ENCODE data around the gene DTWD1. TPM values are rescaled to one million over a fixed set of nuclear protein-coding genes. Genes with fewer than 3 reads are reported as not detected.
"Not testable (repeated sequence)": the region's sequence is repeated elsewhere in the genome, so short reads cannot be mapped to it uniquely, and the experiment has no call there.

DTWD1 gene, protein sequence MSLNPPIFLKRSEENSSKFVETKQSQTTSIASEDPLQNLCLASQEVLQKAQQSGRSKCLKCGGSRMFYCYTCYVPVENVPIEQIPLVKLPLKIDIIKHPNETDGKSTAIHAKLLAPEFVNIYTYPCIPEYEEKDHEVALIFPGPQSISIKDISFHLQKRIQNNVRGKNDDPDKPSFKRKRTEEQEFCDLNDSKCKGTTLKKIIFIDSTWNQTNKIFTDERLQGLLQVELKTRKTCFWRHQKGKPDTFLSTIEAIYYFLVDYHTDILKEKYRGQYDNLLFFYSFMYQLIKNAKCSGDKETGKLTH
- 8.9 TPM for total RNA-seq

DNA sequence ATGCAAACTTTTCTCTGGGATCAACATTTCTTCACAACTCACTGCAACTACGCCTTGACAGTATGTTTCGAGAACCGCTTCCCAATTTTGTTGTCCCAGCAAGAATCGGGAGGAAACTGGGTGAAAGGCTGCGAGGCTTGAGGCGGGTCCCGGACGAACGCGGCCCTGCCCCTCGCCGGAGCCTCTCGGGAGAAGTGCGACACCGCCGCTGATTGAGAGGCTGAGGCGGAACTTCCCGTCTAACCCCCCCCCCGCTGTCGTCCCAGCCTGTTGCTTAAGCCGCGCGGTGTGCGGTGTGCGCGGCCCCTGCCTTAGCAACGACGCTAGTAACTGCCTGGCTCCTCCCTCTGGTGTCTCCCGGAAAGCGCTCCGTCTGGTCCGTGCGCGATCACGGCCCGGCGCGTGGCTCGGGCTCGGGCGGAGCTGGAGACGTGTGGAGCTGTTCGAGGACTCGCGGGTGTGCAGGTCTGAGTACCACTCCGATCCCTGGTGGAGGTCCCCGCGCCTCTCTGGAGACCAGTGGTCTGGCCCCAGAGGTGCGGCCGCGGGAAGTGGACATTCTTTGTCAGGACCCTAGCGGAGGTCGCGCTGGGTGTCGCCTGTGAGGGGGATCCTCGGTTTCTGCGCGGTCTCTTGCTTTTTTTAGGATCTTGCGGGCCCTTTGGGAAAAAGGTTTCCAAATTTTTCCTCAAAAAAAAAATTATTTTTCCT lies at the start of gene DTWD1, which contains the start of gene FAM227B:
TSS of gene DTWD1 (plus strand) at position 391 of the 711 bp plus-strand sequence. CDS start 4,120 bp downstream, outside the sequence.
TSS of gene FAM227B (minus strand) at position 161 of the 711 bp plus-strand sequence. CDS start 5,647 bp downstream, outside the sequence.
- peak; percentile 100 for ATAC-seq

DNA sequence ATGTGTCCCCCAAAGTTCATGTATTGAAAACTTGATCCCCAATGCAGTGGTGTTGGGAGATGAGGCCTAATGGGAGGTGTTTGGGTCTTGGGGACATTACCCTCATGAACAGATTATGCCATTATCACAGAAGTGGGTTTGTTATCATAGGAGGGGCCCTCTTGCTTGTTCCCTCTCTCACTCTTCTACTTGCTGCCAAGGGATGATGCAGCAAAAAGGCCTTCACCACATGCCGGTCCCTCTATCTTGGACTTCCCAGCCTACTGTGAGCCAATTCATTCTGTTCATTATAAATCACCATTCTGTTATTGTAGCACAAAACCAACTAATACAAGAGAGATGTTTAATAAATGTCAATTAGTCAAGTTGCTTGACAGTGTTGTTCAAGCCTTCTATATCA lies 47.4 kb upstream of the DTWD1 start:
- no peak for ATAC-seq

DNA sequence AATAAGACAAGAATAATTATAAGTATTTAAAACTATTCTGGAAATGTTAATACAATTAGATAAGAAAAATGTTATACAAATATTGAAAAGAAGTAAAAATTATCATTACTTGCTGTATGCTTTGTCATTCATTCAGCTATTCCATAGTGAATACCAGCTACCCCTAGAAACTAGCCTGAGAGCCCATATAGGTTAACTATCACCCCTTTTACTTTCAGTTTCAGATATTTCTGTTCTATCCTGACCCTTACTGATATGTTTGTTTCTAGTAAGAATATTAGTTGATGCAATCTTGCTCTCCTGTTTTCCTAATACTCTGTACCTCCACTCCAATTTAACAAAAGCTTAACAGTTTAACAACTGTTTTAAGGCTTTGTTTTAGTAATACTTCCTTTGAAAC lies 31.8 kb upstream of the DTWD1 start:
- no peak for ATAC-seq

DNA sequence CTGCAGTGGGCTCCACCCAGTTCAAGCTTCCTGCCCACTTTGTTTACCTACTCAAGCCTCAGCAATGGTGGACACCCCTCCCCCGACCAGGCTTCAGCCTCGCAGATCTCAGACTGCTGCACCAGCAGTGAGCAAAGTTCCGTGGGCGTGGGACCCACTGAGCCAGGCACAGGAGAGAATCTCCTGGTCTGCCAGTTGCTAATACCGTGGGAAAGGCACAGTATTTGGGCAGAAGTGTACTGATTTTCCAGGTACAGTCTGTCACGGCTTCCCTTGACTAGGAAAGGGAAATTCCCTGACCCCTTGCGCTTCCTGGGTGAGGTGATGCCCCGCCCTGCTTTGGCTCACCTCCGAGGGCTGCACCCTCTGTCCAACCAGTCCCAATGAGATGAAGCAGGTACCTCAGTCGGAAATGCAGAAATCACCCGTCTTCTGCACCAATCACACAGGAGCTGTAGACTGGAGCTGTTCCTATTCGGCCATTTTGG lies 28.0 kb upstream of the DTWD1 start:
- not testable (repeated sequence) for ATAC-seq

DNA sequence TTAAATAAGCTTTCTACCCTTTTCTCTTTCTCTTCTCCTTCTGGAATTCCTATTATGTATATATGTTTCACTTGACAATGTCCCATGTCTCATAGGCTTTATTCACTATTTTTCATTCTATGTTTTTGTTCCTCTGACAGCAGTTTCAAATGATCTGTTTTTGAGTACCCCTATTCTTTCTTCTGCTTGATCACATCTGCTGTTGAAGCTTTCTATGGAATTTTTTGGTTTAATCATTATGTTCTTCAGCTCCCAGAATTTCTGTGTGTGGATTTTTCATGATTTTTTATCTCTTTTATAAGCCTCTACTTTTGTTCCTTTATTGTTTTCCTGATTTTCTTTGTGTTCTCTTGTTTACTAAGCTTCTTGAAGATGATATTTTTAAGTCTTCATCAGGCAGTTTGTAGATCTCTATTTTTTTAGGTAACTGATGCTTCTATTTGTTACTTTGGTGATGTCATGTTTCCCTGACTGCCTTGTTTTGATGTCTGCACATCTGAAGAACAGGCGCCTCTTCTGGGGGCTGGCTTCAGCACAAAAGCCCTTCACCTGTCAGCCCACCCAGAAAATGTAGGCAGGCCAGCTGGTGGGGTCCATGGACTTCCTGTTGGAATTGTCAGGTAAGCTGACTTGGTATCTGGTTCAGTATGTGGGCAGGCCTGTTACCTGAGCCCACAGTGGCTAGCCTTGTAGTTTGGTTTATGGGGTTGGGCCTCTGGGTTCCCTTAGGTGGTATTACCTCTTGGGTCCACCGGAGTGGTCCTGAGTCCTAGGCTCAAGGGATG lies 16.0 kb upstream of the DTWD1 start:
- no peak for ATAC-seq

DNA sequence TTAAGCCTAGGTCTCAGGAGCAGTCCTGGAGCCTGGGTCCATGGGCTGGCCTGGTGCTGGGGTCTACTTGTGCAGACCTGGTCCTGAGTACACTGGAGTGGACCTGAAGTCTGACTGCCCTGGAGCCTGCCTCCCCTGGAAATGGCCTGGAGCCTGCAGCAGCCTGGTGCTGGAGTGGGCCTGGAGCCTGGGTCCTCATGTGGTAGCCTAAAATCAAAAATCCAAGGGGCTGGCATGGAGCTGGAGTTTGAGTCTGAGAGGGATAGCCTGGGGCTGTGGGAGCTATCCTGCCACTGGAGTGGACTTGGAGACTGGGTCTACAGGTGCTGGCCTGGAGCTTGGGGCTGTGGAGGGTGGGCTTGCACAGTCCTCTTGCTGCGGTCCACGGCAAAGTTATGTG lies 15.3 kb upstream of the DTWD1 start:
- ATAC-seq: no peak

DNA sequence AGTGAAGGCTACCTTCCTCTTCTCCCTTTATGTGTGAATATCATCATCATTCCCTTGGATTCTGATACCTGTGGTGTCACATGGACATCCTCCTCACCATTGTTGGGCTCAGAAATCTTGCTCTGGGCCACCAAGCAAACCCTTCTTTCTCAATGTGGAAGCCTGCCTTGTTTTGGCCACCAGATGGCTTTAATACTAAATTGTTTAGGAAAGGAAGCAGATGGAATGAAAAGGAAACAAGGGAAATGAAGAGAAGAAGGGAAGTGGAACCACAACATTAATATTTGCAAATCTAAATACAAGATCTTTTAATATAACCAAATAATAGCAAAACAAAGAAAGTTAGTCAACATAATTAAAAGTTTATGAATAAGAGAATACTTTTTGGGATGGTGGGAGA lies 14.3 kb upstream of the DTWD1 start:
- no peak for ATAC-seq

DNA sequence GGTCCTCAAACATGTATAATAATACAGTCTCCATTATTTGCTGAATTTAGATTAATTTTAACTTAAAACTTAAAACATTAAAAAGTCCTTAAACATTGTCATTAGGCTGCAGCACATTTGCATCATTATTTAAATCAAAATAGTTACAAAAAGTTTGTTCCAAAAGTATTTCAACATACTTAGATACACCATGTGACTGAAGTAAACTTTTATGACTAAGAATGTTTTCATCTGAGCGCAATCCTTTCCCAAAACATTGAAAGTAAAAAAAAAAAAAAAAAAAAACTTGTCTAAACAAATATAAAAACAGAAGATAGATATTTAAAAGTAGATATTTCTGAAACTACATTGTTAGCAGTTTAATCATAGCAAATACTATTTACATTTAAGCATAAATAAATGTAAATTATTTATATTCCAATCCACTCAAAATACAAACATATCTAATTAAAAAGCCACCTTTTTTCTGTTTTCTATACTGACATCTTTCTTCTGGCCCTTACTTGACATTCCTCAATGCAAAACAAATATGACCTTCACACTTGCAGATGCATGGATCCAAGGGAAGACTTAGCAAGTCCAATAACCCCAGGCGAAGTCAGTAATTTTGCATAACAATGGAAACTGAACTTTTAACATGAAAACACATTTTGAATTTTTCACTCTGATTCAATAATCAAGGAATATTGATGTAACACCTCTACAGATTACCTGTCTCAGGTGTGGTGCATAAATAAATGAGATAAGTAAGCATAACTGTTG lies 10.5 kb upstream of the DTWD1 start:
- ATAC-seq: no peak

DNA sequence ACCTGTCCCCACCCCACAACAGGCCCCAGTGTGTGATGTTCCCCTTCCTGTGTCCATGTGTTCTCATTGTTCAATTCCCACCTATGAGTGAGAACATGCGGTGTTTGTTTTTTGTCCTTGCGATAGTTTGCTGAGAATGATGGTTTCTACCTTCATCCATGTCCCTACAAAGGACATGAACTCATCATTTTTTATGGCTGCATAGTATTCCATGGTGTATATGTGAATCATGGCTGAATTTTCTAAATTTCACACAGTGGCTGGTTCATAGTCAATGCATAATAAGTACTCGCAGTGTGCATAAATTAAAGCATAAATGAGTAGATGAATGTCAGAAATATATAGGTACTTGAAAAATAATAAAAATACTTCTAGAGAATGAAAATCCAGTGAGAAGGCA lies 8.6 kb upstream of the DTWD1 start:
- not testable (repeated sequence) for ATAC-seq

DNA sequence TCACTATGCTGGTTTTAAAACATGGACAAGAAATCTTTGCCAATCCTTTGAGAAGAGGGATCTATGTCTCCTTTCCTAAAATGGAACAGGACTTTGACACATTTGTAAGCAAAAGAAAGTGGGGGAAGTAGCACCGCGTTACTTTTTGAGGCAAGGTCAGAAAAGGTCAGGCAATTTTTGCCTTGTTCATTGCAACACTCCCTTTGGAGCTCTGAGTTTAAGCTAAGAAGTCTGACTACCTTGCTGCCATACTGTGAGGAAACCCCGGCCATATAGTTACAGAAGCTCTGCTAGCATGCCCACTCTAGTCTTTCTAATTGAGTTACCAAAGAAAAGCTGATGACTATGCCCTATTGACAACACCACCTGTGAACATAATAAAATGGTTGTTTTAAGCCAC lies 1.6 kb upstream of the DTWD1 start:
- ATAC-seq: no peak

DNA sequence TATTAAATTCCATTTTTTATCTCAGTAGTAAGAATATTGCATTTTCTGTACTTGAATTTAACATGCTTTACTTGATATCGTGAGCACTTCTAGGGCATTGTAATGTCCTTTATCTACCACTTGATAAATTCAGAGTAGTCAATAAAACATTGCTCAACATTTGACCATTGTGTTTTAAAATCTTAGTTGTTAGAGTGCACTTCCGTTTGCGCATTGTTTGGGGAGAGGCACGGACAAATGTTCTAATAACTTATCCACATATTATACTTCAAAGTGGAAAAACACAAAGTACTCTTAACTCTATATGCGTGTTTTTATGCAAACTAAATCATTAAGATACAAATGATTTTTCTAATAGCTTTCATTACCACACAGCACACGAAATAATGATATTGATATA lies 649 bp upstream of the DTWD1 start:
- peak; percentile 29 for ATAC-seq

DNA sequence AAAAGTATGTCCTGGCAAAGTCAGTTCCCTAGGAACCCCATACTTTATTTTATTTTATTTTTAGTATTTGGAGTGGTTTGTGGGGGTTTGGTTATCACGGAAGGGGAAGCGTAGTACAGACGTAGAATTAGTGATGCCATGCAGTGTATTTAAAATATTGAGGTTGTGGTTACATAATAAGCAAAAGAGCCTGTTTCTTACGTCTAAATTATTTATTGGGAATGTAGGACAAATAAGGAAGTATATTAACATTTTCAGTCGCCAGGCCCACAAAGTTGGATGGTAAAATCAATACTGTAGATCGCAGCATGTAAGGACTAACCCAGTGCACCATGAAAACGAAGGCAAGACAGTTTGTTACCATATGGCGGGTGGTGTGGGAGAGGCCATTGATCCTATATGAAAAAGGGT lies 558 bp downstream of the DTWD1 start:
- ATAC-seq: no peak

DNA sequence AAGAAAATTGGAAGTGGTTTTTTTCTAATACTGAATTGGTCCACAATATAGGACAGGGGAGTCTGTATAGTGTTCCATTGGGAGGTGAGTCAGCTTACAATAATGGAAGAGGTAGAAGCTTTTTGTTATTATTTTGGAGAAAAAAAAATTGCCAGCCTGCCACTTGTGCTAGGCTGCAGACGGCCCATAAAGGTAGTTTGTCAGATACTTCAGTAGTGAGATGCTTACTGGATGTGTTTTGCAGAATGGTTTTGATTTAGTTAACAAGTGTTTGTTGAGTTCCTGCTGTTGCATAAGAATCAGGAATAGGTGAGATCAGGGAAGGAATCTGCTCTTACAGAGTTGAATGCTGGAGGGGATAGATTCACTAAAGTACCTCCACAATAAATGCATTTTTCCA lies 1.0 kb downstream of the DTWD1 start:
- no peak for ATAC-seq

DNA sequence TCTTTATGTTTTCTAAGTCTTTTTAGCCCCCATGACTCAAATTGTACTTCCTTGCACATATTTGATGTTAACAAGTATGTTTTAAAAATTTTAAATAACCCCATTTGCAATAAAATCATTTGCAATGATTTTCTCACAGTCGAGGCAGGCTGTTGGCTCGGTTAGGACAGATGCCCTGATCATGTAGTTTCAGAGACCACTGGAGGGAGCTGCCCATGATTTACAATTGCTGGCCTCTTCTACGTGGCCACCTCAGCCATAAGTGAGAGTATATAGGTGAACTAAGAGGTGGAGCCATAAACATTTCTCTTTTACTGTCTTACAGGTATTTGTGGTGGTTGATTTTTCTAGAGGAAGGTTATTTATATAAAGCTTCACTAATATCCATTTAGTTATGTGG lies 1.7 kb downstream of the DTWD1 start:
- no peak for ATAC-seq

DNA sequence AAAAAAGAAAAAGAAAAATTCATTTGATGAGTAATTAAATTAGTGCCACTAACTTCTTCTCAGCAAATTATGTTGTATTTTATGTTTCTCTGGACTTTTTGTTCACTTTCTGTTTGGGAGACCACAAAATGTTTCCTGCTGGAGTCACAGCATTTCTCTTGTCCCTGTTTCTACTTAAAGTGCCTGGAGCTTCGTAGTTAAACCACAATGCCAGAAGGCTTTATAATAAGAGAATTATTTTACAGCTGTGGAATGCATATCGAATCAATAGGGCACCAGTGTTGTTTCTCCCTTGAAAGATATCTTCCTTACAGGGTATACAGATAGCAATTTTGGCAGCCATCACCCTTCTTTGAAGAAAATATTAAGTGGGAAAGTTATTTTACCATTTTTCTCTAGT lies 3.2 kb downstream of the DTWD1 start:
- ATAC-seq: no peak

DNA sequence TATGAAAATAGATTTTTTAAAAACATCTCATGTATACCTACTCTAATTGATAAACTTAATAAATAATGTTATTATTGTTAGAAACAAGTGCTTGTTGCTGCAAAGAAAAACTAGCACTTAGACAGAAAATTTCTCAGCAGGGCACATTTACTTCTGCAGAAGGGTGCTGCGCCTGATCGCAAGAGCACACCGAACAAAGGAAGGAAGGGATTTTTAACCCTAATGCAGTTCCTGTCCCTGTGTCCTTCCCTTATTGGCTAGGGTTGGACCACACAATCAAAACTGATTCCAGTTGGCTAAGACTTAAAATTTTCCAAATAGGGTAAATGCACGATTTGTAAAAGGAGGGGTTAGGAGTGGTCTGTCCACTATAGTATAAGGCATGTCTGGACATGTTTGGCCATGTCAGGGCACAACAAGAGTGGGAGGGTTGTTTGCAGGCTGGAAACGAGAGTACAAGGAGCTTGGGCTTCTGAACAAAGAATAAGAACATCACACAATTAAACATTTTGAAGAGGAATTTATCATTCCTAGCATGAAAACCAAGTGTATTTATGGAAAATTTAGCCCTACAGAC lies 4.7 kb downstream of the DTWD1 start:
- ATAC-seq: no peak

DNA sequence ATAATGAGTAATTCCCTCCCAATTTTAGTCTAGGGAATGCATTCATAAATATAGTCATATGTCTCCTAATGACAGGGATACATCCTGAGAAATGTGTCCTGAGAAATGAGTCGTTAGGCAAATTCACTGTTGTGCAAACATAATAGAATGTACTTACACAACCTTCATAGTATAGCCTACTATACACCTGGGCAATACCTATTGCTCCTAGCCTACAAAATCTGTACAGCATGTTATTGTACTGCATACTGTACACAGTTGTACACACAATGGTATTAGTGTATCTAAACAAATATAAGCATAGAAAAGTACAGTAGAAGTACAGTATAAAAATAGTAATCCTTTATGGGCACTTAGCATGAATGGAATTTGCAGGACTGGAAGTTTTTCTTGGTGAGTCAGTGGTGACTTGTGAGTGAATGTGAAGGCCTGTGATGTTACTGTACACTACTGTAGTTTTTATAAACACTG lies 6.6 kb downstream of the DTWD1 start:
- ATAC-seq: peak; percentile 77

DNA sequence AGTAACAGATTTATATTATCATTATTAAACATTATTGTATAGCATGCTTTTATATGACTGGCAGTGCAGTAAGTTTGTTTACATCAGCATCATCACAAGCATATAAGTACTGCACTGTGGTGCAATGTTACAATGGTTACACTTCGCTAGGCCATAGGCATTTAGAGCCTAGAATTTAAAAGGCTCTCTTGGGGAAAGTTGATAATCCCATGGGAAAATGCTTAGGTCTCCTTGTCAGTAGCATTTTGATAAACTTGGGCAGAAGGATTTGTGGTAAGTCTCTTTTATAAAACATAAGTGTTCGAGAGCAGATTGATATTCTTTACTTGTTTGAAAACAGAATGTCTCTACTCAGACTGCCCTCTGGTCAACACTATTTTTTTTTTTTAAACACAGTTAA lies 7.5 kb downstream of the DTWD1 start:
- no peak for ATAC-seq

DNA sequence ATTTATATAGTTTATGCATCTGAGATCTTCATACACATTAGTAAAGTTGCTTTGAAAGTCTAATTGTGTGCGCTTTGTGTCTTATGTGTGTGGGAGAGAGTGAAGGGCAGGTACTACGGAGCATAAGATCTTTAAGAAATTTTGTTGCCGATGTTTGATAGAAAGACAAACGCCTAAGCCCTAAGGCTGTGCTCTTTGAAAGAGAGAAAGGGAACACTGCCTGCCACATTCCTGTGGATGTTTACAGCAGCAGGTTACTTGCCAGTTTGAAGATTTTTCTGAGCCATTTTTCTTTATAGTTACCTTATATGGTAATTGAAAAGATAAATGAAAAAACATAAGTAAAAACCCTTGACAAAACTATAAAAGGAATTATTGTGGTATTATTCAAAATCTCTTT lies 17.0 kb downstream of the DTWD1 start:
- no peak for ATAC-seq

DNA sequence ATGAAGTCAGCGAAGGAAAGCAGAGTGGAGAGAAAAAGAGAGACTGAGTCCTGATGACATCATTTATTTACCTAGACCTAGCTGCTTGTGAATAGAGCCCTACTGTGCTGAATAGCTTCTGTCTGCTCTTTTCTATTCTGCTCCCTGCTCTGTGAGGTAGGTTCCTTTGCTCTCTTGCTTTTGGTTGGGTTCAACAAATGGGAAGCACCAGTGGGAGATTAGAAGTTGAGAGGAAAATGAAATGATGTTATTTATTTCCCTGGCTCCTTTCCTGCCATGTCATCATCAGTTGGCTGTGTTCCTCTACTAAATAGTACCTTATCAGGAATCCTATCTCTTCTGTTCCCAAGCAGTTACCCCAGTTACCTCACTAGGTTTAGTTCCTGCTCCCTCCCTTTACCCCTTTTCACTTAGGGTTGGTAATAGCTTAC lies 23.5 kb downstream of the DTWD1 start:
- no peak for ATAC-seq

DNA sequence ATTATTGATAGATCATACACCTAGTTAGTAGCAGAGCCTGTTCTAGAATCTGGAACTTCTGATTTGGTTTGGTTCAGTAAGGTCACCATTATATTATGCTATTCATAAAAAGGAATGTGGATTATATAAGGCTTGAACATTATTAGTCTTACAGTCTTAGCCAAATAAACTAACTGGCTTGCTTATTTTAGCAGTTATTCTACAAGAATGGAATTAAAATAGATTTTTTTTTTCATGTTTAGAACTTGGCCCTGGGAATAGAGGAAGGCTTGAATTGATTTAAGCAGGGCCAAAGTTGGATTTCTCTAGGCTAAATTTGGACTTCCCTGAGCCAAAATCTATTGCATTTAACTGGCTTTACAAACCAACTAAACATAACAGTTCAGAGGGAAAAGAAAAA lies 24.4 kb downstream of the DTWD1 start:
- no peak for ATAC-seq

DNA sequence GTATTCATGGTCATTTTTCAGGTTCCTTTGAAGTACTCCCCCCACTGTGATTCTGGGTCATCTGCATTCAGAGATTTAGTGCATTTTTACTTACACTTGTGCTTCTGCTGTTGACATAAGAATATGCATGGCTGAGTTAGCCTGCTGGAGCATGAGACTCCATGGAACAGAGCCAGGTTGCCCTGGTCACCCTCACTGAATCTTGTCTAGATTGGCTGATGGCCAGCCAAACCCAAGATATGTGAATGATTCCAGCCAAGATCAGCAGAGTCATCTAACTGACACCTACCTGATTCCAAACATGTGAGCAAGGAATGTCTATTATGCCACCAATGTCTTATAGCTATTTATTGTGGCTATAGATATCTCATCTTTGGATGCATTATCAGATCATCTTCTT lies 25.1 kb downstream of the DTWD1 start:
- no peak for ATAC-seq

All from esophagus mucosa (tissue), 1 donor.